ENCODE data around the gene RBM28. TPM values are rescaled to one million over a fixed set of nuclear protein-coding genes. Genes with fewer than 3 reads are reported as not detected.

Gene RBM28
- total and polyA plus RNA-seq, 2 of the 8 experiments (the other 6 are each of a cell fraction or from before 2014, with no cell fraction given) = 12.8 to 65.3 TPM

DNA sequence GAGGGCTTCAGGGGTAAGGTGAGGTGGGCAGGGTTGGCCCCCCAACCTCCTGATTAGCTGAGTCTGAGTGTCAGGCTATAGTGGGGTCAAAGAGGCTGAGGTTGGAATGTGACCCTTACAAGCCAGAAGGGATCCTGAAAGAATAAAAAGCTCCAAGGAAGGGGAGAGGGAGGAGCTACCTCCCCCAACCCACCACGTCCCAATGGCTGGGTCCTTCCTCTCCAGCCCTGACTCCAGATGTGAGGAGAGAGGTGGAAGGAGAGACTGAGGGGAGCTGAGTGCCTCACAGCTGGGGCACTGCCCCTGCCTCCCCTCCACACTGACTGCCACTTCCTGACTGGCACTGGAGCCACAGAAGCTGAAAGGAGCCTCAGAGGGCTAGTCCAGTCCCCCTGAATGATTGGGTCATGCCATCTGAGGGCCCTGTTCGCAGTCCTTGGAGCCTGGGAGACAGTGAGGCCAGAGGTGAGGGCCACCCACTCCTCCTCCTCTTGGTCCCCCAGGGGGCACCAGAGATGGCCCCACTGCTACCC lies 45.4 kb upstream of the RBM28 start:
- no peak overlapping the region for H2BK5ac ChIP-seq (ENCODE audit: low read depth, low read length)
- no peak overlapping the region for H2AK5ac ChIP-seq (ENCODE audit: low read depth, low read length)
- H4K20me1 ChIP-seq (replicated peaks in 1 of 2; ENCODE audit: control insufficient read depth in 1 of 2, insufficient read depth in 2 of 2, low read length in 2 of 2) = no peaks in the 10 kb centered on the region
- WGBS, 2 experiments (ENCODE audit: extremely low coverage in 1 of 2, insufficient coverage in 1 of 2, insufficient read length in 1 of 2, insufficient replicate concordance in 2 of 2, low coverage in 1 of 2, low lambda C conversion rate in 2 of 2, missing lambda C conversion rate in 1 of 2) = 50% methylated on average over 2 of the region's 2 CpGs; no CpG with 5 or more reads in 1 of the 2 experiments
- H2BK15ac ChIP-seq (ENCODE audit: low read length) = no peak overlapping the region
- FAIRE-seq (no peak), DNase-seq (ENCODE audit: low read depth in 1 of 2, low spot score in 2 of 2) (no peak)
- H3K4me2 ChIP-seq (ENCODE audit: insufficient read depth in 1 of 2, low read depth in 2 of 2, low read length in 2 of 2) = no peak overlapping the region
- peak overlapping the region; percentile 36; the same call in 1 of the 2 replicates for H4K8ac ChIP-seq (ENCODE audit: extremely low read depth, insufficient read depth, low read length)
- no peaks in the 10 kb centered on the region for H3K9me3 ChIP-seq (ENCODE audit: insufficient read depth in 2 of 2, low read depth in 1 of 2, low read length in 1 of 2)
- H3K9ac ChIP-seq (replicated peaks in 1 of 4; ENCODE audit: extremely low read depth in 1 of 4, low read depth in 3 of 4, low read length in 3 of 4) = no peak overlapping the region
- H3K4ac ChIP-seq (replicated peaks; ENCODE audit: insufficient read length, low read depth, low read length) = no peak overlapping the region
- no peak overlapping the region for H4K5ac ChIP-seq (ENCODE audit: insufficient read length, low read depth, low read length)
- H2BK120ac ChIP-seq (replicated peaks; ENCODE audit: low read depth, low read length) = no peak overlapping the region
- no peak overlapping the region for H2BK20ac ChIP-seq (ENCODE audit: low read length)
- H3K4me1 ChIP-seq (replicated peaks in 1 of 4; ENCODE audit: control insufficient read depth in 3 of 4, insufficient read depth in 4 of 4, low read length in 3 of 4) = peaks cover 0 to 11% (median 9%) of the 10 kb centered on the region in 4 experiments; a peak in 6 of 7 replicates
- no peaks in the 10 kb centered on the region for H3K36me3 ChIP-seq (ENCODE audit: control insufficient read depth in 2 of 4, insufficient read depth in 4 of 4, low read length in 3 of 4)
- peaks cover 0 to 6% (median 0%) of the 10 kb centered on the region in 4 experiments; a peak in 2 of 7 replicates for H3K27me3 ChIP-seq (replicated peaks in 1 of 4; ENCODE audit: control insufficient read depth in 3 of 4, extremely low read depth in 1 of 4, insufficient read depth in 3 of 4, low read length in 3 of 4)
- no peak overlapping the region for H3K4me3 ChIP-seq (ENCODE audit: extremely low read depth in 1 of 4, insufficient read depth in 2 of 4, low read depth in 3 of 4, low read length in 4 of 4)
- ChIA-PET CTCF (ENCODE audit: partially characterized antibody) (interaction anchor here (0.9 to 19.2 kb wide), 14 partner anchors 10 to 277 kb away, joined by 3 to 345 read pairs (median 10); partner anchors contain the start of genes METTL2B, PRRT4 and RBM28), POLR2A (ENCODE audit: partially characterized antibody) (interaction anchor here (0.6 to 1.3 kb wide), 8 partner anchors 8 to 45 kb away, joined by 3 to 6 read pairs (median 4); partner anchors contain the start of gene RBM28)
- no peaks in the 10 kb centered on the region for H3K79me2 ChIP-seq (ENCODE audit: control insufficient read depth in 1 of 2, insufficient read depth in 2 of 2, low read length in 2 of 2)
- H3K23ac ChIP-seq (ENCODE audit: insufficient read length) = no peak overlapping the region
- no peak overlapping the region for H4K91ac ChIP-seq (replicated peaks; ENCODE audit: insufficient read length, low read length)
- H2AFZ ChIP-seq (ENCODE audit: low read length) = no peak overlapping the region
- no peaks in the 10 kb centered on the region for H3K79me1 ChIP-seq (ENCODE audit: low read depth, low read length)
- H3K18ac ChIP-seq (ENCODE audit: extremely low read depth, low read length) = no peak overlapping the region; the same call in 1 of the 2 replicates
- H3K27ac ChIP-seq (ENCODE audit: low read depth, low read length) = no peak overlapping the region
- H2BK12ac ChIP-seq (ENCODE audit: low read depth, low read length) = peak overlapping the region; percentile 50; the same call in 1 of the 2 replicates
- H3K56ac ChIP-seq (replicated peaks; ENCODE audit: insufficient read length, low read depth, low read length) = no peak overlapping the region
- no peaks in the 10 kb centered on the region; the same call in 1 of the 2 replicates for H3K23me2 ChIP-seq (ENCODE audit: low read depth, low read length)
- H3K14ac ChIP-seq (ENCODE audit: insufficient read length) = no peak overlapping the region
- TF ChIP-seq POLR2AphosphoS5 (IDR thresholded peaks at IDR 0.05; ENCODE audit: low read depth, low read length) = no peak
- no peak for TF ChIP-seq TBP (IDR thresholded peaks at IDR 0.05; ENCODE audit: low read depth, low read length)
- TF ChIP-seq BACH1 (IDR thresholded peaks at IDR 0.05; ENCODE audit: low read length) = no peak
- no peak for TF ChIP-seq TCF12 (IDR thresholded peaks at IDR 0.05; ENCODE audit: low read depth, low read length)
- TF ChIP-seq TAF7 (optimal IDR thresholded peaks at IDR 0.05; ENCODE audit: borderline replicate concordance, low read depth, low read length) = no peak
- no peak for TF ChIP-seq EGR1 (IDR thresholded peaks at IDR 0.05; ENCODE audit: borderline replicate concordance, low read depth, low read length)
- TF ChIP-seq FOSL1 (IDR thresholded peaks at IDR 0.05; ENCODE audit: insufficient read depth, low read depth, low read length) = no peak
- TF ChIP-seq CHD2 (IDR thresholded peaks at IDR 0.05; ENCODE audit: low read length) = no peak
- TF ChIP-seq NANOG (IDR thresholded peaks at IDR 0.05; ENCODE audit: insufficient read depth, low read depth, low read length, poor library complexity, severe bottlenecking) = no peak
- TF ChIP-seq SIX5 (IDR thresholded peaks at IDR 0.05; ENCODE audit: low read depth, low read length) = no peak
- TF ChIP-seq, protein P1, sequence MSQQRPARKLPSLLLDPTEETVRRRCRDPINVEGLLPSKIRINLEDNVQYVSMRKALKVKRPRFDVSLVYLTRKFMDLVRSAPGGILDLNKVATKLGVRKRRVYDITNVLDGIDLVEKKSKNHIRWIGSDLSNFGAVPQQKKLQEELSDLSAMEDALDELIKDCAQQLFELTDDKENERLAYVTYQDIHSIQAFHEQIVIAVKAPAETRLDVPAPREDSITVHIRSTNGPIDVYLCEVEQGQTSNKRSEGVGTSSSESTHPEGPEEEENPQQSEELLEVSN (IDR thresholded peaks at IDR 0.05) = no peak
- TF ChIP-seq RBBP5 (IDR thresholded peaks at IDR 0.05; ENCODE audit: borderline replicate concordance, low read depth, low read length) = no peak
- TF ChIP-seq NRF1 (IDR thresholded peaks at IDR 0.05; ENCODE audit: low read depth, low read length) = no peak
